Transverse colon (tissue), 3 donors: ENCODE results near the gene LRRFIP2.

Experiments used
- EP300 ChIP-seq: sonication (generic); formaldehyde crosslinking; IDR thresholded peaks from one replicate; pipeline ENCODE4 v1.6.1; 2017; ENCODE audit warnings: antibody characterized with exemption, low read depth
- POLR2A ChIP-seq: fragments of 450-650 bp; IDR thresholded peaks from one replicate; pipeline ENCODE4 v1.6.1; 2016; ENCODE audit warnings: antibody characterized with exemption, mild to moderate bottlenecking, moderate library complexity
- TF ChIP-seq, protein P1 (sequence below), 5 experiments: fragments of 200-600 bp in 3 of 5; fragments of 450-650 bp in 2 of 5; sonication (generic) in 3 of 5; IDR thresholded peaks; 1 replicate in 2 of 5; 2 replicates in 3 of 5; pipeline ENCODE4 v1.5.1; 2016 to 2017; ENCODE audit warnings: antibody characterized with exemption in 5 of 5, inconsistent platforms in 3 of 5, mild to moderate bottlenecking in 2 of 5, moderate library complexity in 1 of 5

- TF ChIP-seq EP300 (no peak), POLR2A (no peak)
- TF ChIP-seq, protein P1, sequence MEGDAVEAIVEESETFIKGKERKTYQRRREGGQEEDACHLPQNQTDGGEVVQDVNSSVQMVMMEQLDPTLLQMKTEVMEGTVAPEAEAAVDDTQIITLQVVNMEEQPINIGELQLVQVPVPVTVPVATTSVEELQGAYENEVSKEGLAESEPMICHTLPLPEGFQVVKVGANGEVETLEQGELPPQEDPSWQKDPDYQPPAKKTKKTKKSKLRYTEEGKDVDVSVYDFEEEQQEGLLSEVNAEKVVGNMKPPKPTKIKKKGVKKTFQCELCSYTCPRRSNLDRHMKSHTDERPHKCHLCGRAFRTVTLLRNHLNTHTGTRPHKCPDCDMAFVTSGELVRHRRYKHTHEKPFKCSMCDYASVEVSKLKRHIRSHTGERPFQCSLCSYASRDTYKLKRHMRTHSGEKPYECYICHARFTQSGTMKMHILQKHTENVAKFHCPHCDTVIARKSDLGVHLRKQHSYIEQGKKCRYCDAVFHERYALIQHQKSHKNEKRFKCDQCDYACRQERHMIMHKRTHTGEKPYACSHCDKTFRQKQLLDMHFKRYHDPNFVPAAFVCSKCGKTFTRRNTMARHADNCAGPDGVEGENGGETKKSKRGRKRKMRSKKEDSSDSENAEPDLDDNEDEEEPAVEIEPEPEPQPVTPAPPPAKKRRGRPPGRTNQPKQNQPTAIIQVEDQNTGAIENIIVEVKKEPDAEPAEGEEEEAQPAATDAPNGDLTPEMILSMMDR (IDR thresholded peaks at IDR 0.05), result no peak
Observed at GRCh38 chr3:37171144-37171543, 3.2 kb downstream of the LRRFIP2 start.
